Spleen (tissue), 7 donors: ENCODE data around the gene LDLRAD4.

Experiments used
- POLR2AphosphoS5 ChIP-seq, 3 donors: sonication (generic); formaldehyde crosslinking; IDR thresholded peaks; one replicate each; pipeline ENCODE4 v1.5.1; 2017; ENCODE audit warnings: antibody characterized with exemption in 3 of 3
- TF ChIP-seq, protein P1 (sequence below), 11 experiments: fragments of 200-600 bp in 7 of 11; fragments of 450-650 bp in 4 of 11; sonication (generic) in 4 of 11; IDR thresholded peaks in 8 of 11; conservative IDR thresholded peaks in 3 of 11; 1 replicate in 7 of 11; 2 replicates in 4 of 11; pipeline versions ENCODE4 v1.4.0 to v1.8.0; 2016 to 2021; ENCODE audit warnings: antibody characterized with exemption in 11 of 11, inconsistent platforms in 4 of 11, mild to moderate bottlenecking in 1 of 11
- donor health status: DM: no; HTN: no; CAD: no; lungs with moderate emphysema.
- donor health status: DM: no; HTN: no; CAD: no.
- donor health status: DM: no; HTN: no; CAD: no.

DNA sequence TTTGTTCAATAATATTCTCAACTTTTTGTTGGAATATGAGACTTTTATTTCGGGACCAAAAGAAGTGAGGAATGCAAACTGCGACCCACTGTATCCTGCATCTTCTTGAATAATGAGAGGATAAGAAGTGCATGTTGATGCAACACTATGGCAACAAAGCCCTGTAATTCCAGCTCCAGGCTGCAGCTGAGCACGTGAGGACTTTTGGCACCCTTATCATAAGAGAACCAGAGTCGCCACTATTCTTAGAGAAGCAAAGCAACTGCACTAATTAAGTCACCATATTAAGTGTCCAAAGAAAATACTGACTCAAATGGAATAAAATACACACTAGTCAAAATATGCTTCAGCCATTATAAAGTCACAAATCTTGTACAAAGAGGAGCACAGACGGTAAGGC, 441.9 kb downstream of the LDLRAD4 start:
- TF ChIP-seq POLR2AphosphoS5 (IDR thresholded peaks at IDR 0.05): no peak
- TF ChIP-seq, protein P1, sequence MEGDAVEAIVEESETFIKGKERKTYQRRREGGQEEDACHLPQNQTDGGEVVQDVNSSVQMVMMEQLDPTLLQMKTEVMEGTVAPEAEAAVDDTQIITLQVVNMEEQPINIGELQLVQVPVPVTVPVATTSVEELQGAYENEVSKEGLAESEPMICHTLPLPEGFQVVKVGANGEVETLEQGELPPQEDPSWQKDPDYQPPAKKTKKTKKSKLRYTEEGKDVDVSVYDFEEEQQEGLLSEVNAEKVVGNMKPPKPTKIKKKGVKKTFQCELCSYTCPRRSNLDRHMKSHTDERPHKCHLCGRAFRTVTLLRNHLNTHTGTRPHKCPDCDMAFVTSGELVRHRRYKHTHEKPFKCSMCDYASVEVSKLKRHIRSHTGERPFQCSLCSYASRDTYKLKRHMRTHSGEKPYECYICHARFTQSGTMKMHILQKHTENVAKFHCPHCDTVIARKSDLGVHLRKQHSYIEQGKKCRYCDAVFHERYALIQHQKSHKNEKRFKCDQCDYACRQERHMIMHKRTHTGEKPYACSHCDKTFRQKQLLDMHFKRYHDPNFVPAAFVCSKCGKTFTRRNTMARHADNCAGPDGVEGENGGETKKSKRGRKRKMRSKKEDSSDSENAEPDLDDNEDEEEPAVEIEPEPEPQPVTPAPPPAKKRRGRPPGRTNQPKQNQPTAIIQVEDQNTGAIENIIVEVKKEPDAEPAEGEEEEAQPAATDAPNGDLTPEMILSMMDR (IDR thresholded peaks at IDR 0.05 in 8 of 11, conservative IDR thresholded peaks at IDR 0.05 in 3 of 11): no peak
